Uterus (tissue), 2 donors: ENCODE data around the gene L3MBTL1.

Experiments used
- CTCF ChIP-seq, 4 experiments: fragments of 200-600 bp in 2 of 4; fragments of 450-650 bp in 2 of 4; sonication (generic) in 2 of 4; IDR thresholded peaks; one replicate each; pipeline ENCODE4 v1.5.1; 2016 to 2019; ENCODE audit warnings: antibody characterized with exemption in 4 of 4, mild to moderate bottlenecking in 2 of 4, moderate library complexity in 1 of 4
- POLR2A ChIP-seq, 2 donors: fragments of 450-650 bp; IDR thresholded peaks; one replicate each; pipeline ENCODE4 v1.6.1; 2016; ENCODE audit warnings: antibody characterized with exemption in 2 of 2, mild to moderate bottlenecking in 1 of 2, moderate library complexity in 1 of 2

GRCh38 chr20:43554369-43554768, 46.9 kb downstream of the L3MBTL1 start:
- TF ChIP-seq CTCF (IDR thresholded peaks at IDR 0.05): no peak
- no peak for TF ChIP-seq POLR2A (IDR thresholded peaks at IDR 0.05)
